Stimulated activated CD4-positive, alpha-beta T cell treated with anti-CD3 and anti-CD28 coated beads, Interleukin-4, amount 100 ng/mL, for 1 hour (primary cell): ENCODE measurements around the gene FAM228A.
A peak's percentile ranks its signal among the peaks of the same experiment; 100 is the strongest.
"Not testable (repeated sequence)": the region's sequence is repeated elsewhere in the genome, so short reads cannot be mapped to it uniquely, and the experiment has no call there.

Experiments
- DNase-seq: peaks from one replicate; pipeline ENCODE4 v3.0.0-alpha.2; 2020

FAM228A gene

DNA sequence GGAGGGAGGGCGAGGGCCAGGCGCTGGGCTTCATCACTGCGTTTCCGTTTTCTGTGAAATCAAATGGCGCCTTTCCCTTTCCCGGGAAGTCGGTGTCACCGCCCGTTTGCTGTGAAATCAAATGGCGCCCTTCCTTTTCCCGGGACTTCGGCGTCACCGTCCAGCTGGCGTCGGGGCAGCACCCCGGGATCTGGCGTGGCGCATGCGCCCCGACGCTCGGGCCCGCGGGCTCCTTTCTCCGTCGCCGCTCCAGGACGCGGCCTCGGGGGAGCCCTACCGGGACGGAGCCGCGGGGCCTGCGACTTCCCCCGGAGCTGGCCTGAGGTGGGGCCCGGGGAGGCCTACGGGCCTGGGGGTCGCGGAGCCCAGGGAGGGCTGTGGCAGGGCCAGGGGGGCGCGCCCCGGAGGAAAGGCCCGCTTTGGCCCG, at the start of gene FAM228A:
TSS of gene FAM228A (plus strand) at position 203 of the 427 bp plus-strand sequence. CDS start 428 bp downstream, outside the sequence.
- no peak for DNase-seq

DNA sequence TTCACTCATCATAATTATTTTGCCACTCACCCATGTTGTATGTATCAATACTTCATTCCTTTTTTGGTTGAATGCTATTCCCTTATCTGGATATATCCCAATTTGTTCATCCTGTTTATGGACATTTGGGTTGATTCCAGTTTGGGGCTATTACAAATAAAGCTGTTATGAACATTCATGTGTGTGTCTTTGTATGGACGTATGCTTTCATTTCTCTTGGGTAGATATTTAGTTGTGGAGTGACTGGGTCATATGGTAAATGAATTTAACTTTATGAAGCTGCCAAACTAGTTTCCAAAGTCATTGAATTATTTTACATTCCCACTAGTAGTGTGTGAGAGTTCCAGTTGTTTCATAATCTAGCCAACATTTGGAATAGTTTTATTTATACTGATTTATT, 48.9 kb upstream of the FAM228A start:
- no peak for DNase-seq

DNA sequence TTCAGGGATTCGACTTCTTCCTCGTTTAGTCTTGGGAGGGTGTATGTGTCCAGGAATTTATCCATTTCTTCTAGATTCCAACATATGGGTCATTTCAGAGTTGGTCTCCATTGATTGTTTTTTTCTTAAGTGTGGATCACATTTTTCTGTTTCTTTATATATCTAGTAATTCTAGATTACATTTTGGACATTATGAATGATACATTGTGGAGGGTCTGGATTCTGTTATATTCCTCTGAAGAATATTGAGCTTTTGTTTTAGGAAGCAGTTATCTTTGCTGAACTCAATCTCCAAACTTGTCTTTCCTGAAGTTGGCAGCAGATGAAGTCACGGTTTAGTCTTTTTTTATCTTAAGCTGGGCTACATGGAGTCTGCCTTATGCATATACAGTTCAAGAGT, 42.3 kb upstream of the FAM228A start:
- no peak for DNase-seq

DNA sequence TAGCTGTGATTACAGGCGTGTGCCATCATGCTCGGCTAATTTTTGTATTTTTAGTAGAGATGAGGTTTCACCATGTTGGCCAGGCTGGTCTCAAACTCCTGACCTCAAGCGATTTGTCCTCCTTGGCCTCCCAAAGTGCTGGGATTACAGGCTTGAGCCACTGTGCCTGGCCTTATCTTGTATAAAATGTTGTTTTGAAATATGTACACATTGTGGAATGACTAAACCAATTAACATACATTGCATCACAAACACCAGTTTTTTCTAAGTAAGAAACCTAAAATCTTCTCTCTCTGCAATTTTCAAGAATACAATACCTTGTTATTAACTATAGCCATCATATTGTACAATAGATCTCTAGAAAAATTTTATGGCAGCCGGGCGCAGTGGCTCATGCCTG, 34.5 kb upstream of the FAM228A start:
- DNase-seq, result not testable (repeated sequence)

DNA sequence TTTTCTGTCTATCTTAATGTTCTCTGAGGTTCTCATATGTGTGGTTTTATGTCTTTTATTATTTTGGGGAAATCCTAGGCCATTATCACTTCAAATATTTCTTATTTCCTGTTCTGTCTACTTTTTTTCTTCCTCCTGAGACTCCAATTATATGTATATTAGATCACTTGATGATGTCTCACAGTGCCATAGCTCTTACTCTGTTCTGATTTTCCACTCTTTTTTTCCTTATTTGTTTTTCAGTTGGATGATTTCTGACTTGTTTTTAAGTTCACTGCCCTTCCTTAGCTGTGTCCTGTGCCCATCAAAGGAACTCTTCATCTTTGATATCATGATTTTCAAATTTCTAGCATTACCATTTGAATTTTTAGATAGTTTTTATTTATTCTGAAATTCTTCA, 27.5 kb upstream of the FAM228A start:
- DNase-seq, result no peak

DNA sequence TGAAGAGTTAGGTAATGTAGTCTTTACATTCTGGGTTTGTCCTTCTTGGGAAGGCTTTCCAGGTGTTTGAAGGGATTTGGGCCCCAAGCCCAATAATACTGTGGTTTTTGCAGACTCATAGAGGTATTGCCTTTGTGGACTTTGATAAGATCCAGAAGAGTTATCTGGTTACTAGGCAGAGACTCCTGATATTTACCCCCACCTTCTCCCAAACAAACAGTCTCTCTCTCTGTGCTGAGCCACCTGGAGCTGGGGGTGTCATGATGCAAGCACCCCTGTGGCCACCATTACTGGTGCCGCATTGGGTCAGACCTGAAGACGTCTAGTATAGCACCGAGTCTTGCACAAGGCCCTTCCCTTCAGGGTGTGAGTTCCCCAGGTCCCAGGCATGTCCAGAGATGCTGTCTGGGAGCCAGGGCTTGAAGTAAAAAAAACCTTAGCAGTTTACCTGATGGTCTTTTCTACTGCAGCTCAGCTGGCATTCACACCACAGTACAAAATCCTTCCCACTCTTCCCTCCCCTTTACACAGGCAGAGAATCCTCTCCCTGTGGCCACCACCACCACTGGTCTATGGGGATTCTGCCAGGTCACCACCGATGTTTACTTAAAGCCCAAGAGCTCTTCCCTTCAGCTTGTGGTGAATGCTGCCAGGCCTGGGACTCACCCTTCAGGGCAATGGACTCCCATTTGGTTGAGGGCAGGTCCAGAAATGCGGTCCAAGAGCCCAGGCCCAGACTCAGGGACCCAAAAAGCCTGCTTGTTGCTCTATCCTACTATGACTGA, 22.2 kb upstream of the FAM228A start:
- DNase-seq, result no peak

DNA sequence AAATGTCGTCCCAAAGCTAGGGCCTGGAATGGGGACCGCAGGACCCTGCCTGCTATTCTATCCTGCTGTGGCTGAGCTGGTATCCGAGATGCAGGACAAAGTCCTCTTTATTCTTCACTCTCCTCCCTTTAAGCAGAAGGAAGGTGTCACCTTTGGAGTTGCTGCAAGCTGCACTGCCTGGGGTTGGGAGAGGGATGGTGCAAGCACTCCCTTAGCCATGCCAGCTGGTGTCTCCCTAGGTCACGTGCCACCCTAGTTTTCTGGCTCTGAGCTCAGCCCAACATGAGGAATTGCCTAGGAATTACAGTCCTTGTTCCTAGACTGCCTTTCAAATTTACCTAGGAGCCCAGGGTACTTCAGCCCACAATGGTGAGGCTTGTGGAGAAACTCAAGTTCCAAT, 21.4 kb upstream of the FAM228A start:
- DNase-seq, result no peak

DNA sequence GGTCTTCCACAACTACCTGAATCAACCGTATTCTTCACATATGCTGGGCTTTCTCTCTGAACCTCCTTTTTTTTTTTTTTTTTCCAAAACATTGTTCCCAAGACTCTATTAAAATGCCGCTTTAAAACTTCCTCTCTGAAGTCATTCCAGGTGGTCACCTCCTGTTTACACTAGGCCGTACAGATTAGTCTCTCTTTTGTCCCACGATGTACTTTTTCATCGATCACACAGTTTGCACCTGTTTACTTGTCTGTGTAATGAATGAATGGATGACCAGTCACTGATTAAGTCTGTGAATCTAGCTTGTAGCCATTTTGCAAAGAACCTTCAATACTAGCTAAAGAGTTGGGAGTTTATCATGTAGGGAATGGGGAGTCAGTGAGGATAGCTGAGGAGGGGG, 16.7 kb upstream of the FAM228A start:
- no peak for DNase-seq

DNA sequence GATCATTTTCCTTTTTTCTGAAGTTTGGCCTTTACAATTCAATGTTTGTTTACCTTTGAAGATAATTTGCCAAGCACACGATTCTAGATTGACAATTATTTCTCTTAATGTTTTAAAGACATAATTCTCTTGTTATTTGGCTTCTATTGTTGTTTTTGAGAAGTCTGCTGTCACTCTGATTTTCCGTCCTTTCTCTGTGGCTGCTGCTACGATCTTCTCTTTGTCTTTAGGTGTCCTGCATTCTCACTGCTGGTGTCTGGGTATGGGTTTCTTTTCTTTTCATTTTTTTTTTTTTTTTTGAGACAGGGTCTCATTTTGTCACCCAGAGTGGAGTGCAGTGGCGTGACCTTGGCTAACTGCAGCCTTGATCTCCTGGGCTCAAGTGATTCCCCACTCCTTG, 15.1 kb upstream of the FAM228A start:
- no peak for DNase-seq

DNA sequence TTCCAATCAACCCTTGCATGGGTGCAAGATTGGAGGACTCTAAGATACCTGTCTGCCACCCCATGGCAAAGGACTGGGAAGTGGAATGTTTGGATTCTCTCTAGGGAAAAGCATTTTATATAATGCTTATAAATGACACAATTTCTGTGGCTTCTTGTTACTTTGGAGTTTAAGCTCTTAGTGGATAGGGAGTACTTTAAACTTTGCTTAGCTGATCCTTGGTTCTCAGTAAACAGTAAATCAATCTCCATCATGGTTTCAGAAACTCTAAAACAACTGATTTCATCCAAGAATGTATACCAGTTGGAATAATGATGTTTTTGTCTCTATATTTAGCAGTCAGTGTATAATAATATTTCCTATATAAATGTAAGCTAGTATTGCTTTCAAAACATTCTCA, 14.1 kb upstream of the FAM228A start:
- DNase-seq, result no peak

DNA sequence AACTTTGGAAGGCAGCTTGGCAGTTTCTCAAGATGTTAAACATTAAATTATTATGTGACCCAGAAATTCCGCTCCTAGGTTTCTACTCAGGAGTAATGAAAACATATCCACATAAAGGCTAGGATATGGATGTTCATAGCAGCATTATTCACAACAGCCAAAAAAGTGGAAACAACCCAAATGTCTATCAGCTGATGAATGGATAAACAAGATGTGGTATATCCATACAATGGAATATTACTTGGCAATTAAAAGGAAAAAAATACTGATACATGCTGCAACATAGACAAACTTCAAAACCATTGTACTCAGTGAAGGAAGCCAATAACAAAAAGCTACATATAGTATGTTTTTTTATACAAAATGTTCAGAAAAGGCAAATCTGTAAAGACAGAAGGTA, 12.4 kb upstream of the FAM228A start:
- DNase-seq, result no peak

DNA sequence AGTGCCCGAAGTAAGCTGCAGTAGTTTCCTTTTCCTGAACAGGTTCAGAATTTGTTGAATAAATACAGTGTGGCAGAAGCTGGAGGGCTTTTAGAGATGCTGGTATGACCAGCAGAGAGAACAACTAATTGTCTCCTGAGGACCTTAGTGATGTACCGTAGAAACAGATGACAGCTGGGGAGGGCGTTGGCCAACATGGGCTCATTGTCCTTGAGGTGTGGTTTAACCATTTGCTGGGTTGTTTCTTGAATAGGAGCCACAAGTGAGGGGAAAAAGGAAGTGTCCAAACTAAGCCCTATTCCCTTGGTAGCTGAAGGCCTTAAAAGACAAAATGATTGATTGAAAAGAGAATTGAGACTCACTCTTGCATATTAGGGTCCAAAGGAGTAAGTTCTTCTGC, 11.7 kb upstream of the FAM228A start:
- DNase-seq, result no peak

DNA sequence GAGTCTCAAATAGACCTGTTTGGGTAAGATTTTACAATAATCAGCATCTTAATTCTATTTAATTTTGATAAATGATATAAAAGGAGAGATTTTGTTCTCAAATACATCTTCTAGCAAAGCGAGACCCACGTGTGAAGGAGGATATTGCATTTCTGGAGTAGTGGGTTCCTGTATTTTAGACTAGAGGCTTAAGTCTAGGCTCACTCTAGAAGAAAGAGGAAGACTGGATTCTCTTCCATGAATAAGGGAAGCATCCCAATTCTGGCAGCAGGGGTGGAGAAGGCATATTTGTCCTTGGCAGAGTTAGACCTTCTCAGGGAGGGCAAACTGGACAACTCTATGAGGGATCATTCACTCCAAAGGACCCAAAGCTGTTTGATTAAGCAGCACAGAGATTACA, 11.3 kb upstream of the FAM228A start:
- no peak for DNase-seq

DNA sequence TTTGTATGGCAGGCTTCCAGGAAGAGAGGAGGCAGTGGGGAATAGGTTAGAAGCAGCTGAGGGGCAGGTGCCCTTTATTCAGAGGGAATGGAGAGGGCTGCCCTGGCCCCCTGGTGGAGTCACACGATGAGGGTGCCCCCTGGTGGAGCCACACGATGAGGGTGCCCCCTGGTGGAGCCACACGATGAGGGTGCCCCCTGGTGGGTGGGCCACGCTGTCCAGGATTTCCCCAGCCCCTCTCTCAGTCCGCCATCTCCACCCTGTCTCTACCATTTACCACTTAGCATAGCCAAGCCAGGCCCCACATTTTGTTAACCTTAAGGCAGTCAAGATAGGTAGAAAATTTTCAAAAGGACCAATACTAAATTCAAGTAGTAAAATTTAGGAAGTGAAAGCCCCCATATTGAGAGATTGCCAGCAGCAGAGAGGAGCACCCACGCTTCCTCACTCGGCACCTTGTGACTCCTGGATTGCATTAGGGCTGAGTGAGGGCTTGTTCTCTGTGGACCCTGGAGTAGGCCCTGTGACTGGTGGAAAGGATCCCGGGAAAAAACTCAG, 10.4 kb upstream of the FAM228A start:
- peak; percentile 38 for DNase-seq

DNA sequence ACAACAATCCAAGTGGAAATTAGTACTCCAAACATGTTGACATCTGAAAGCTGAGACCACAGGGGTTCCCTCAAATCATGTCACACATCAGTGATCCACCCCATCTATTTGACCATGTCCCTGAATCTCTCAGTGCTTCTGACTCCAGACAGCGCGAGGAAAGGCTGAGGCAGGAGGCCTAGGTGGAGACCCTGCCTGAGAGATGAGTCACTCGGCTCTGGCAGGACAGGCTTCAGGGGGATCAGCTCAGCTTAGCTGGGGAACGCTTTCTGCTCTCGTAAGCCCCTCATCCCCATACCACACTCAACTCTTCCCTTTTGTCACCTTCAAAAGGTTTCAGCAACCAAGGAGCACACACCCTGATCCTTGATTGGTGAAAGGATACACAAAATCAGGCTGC, 5.8 kb upstream of the FAM228A start:
- no peak for DNase-seq

DNA sequence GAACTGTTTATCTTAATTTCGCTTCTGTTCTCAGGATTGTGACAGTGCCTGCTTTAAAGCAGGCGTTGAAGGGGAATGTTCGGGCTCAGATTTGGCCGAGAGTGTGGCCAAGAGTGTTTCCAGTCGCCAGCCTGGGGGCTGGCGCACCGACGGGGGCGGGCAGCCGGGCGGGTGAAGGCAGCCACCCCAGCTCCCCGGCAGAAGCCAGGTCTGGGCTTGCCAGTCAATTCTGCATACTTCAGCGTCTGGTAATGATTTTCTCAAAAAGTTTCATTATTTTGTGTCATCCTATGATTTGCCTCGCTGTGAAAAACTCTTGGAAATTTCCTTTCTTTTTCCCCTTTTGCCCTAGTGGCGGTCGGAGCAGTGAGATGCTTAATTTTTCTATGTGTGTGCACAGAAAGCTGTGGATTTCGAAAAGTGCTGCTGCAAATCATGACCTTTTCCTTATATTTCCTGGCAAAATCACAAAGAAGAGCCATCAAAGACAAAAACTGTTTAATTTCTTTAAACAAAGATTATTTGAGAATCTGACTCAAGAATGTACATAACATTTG, 856 bp downstream of the FAM228A start:
- DNase-seq, result no peak

DNA sequence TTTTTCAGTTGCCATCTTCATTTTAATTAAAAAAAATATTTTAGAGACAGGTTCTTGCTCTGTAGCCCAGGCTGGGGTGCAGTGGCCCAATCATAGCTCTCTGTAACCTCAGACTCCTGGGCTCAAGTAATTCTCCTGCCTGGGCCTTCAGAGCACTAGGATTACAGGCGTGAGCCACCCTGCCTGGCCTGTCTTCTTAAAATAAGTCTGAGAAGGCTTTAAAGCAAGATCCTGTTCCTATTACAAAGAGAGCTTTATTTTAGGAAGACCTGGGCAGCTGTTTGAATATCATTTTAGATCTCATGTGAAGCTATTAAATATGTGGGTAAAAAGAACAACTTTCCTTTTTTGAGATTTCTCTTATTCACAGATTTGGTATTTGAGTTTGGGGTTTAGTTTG, 1.5 kb downstream of the FAM228A start:
- no peak for DNase-seq

DNA sequence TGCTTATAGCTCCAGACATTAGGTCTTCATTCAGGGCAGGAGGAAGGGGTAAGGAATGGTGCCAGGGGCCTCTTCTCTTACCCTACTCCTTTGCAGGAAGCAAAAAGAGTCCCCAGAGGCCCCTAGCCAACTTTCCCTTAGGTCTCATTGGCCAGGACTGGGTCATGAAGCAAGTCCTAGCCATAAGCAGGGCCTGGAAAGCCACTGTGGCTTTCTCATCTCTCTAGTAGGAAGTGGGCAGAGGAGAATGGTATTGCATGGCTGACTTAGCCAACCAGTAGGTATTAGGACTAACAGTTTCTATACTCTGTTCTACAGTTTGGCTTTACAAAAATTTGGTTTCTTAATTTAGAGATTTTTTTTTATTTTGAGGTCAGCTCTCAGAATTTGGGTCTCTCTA, 4.8 kb downstream of the FAM228A start:
- no peak for DNase-seq

DNA sequence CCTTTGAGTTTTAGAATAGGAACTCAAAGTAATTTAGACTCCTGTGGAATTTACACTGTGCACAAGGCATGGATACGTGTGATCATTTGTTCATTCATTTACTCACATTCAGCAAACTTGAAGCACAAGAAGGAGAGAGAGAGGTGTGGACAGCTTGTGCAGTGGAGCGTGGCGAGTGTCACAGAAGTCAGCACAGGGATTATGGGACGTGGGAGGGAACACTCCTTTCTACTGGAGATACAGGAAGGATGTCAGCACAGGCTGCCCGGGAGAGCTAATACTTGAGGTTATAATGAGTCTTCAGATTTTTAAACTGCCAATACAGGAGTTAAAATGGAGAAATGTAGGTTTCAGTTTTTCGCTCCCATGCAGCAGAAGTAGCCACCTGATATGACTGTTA, 7.0 kb downstream of the FAM228A start:
- no peak for DNase-seq

DNA sequence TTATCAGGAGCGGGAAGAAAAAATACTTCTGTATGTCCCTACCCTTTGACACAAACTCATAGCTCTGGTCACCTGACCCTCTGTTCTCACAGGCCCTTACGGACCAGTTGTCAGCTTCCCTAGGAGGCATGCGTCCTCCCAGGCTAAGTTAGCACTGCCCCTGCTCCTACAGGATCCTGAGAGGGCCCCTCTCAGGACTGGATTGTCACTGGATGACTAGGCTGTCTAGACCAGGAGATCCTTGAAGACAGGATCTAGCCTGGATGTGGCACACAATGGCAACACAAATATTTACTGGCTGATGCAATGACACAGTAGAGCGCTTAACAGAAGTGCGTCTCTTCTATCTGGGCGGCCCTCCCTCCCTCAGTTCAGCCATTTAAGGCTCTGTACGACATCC, 7.7 kb downstream of the FAM228A start:
- DNase-seq, result no peak

DNA sequence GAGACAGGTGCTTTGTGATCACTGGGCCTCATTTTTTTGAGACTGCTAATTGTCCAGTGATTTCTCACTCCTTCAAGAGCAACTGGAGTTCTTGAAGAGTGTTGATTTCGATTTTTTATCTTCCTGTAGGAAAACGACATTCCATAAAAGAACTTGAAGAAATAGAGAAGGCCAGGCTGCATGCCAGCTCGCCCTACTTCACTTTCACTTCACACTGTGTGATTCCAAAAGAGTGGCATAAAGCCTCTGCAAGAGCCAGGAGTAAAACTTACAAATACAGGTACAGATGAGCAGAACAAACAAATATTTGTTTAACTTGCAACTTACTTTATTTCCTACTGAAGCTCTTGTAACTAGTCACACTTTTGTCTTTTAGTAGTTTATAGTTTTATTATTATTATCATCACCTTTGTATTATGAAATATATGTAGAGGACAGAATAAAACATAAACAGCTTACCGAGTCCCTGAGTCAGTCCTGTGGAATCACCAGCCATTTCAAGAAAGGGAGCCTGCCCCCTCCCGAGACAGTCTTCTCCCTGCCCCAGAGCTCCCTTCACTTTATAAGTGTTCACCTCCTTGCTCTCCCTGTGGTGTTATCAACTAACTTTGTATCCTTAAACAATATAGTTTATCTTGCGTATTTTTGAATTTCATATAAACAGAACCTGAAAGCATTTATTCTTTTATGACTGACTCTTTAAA, 8.7 kb downstream of the FAM228A start:
- no peak for DNase-seq

DNA sequence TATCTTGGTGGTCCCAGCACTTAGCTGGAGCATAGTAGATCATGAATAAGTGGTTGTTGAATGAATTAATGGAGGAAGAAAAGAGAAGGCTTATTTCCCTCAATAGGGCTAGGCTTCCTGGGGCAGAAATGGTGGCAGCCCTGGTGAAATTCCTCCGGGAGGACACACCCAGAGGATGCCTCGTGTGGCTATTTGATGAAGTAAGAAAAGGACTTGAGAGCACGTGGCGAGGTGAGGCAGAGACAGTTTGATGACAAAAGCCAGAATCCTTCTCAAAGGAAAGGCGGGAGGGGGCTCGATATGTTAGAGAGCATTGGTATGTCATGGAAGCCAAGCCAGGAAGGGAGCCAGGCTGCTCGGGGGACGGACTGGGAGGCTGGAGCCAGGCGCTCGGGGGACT, 14.7 kb downstream of the FAM228A start:
- DNase-seq, result no peak

DNA sequence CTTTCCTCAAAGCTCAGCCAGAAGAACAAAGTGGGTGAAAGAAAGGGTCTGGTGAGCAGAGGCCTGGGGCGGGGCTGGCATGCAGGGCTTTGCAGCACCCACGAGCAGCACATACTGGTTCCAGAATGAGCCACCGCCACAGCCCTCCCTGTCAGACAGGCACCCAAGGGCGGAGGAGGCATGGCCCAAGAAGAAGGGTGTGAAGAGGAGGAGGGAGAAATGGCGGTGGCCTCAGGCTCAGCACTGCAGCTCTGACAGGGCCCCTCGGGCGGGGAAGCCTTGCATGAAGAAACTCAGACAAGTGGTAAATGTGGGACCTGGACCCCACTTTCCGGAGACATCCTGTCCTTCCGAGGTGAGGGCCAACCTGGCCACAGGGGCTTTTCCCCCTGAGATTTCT, 15.7 kb downstream of the FAM228A start:
- no peak for DNase-seq

DNA sequence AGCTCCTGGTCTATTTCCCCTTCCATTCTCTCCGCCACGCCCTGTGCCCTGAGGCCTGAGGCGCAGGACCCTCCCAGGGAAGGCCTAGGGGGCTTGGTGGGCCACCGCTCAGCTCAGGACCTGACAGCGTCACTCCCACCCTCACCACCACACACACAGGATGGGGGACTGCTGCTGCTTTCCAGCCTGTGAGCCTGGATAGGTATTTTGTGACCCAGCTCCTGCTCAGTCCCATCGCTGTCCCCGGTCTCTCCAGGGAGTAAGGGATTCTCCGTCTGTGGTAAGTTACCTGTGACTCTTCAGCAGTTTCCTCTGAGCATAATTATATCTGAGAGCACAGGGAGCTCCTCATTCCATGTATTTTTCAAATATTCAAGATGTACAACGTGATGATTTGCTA, 16.3 kb downstream of the FAM228A start:
- DNase-seq, result no peak
